BLaER1 treated with 17β-estradiol and CSF1 and Interleukin-3, amounts not matched to agents 10 nM and 100 nM (cell line): ENCODE measurements around the gene SMIM22.

ENCODE experiments used
- H3K27ac ChIP-seq, 11 experiments: shearing (Covaris generic); formaldehyde crosslinking; 2 replicates each; pipeline ENCODE4 v1.8.1; 2022
- H3K27me3 ChIP-seq, 11 experiments: shearing (Covaris generic); formaldehyde crosslinking; 2 replicates each; pipeline ENCODE4 v1.8.1; 2022
- H3K36me3 ChIP-seq, 11 experiments: shearing (Covaris generic); formaldehyde crosslinking; 2 replicates each; pipeline ENCODE4 v1.8.1; 2022
- H3K4me1 ChIP-seq, 10 experiments: shearing (Covaris generic); formaldehyde crosslinking; 2 replicates each; pipeline ENCODE4 v1.8.1; 2022
- H3K4me2 ChIP-seq, 11 experiments: shearing (Covaris generic); formaldehyde crosslinking; 2 replicates each; pipeline ENCODE4 v1.8.1; 2022
- H3K4me3 ChIP-seq, 10 experiments: shearing (Covaris generic); formaldehyde crosslinking; 2 replicates each; pipeline ENCODE4 v1.8.1; 2022
- H3K9ac ChIP-seq, 11 experiments: shearing (Covaris generic); formaldehyde crosslinking; 2 replicates each; pipeline ENCODE4 v1.8.1; 2022
- H3K9me3 ChIP-seq, 11 experiments: shearing (Covaris generic); formaldehyde crosslinking; replicated peaks in 1 of 11; 2 replicates each; pipeline ENCODE4 v1.8.1; 2022
- H4K20me1 ChIP-seq, 11 experiments: shearing (Covaris generic); formaldehyde crosslinking; 2 replicates each; pipeline ENCODE4 v1.8.1; 2022
- Cebpa-rat ChIP-seq, 11 experiments: shearing (Covaris generic); IDR thresholded peaks; 2 replicates each; pipeline ENCODE4 v1.8.1; 2022

The SMIM22 gene

GRCh38 chr16:4795828-4796572 lies 831 bp downstream of the SMIM22 start:
- Histone ChIP-seq H3K9ac (no peak overlapping the region), H3K27ac (no peak overlapping the region), H4K20me1 (peaks cover 0 to 10% (median 0%) of the 10 kb centered on the region in 11 experiments; a peak in 1 of 22 replicates), H3K9me3 (no peaks in the 10 kb centered on the region), H3K4me1 (peaks cover 16 to 52% (median 33%) of the 10 kb centered on the region in 10 experiments), H3K36me3 (peaks cover 7 to 42% (median 26%) of the 10 kb centered on the region in 11 experiments; a peak in 20 of 22 replicates), H3K27me3 (no peaks in the 10 kb centered on the region), H3K4me2 (no peak overlapping the region), H3K4me3 (no peak overlapping the region)
- no peak for TF ChIP-seq Cebpa-rat (IDR thresholded peaks at IDR 0.05)

GRCh38 chr16:4796982-4797804 lies 2.0 kb downstream of the SMIM22 start:
- Histone ChIP-seq H3K9me3 (no peaks in the 10 kb centered on the region), H4K20me1 (peaks cover 0 to 10% (median 0%) of the 10 kb centered on the region in 11 experiments; a peak in 1 of 22 replicates), H3K4me1 (peaks cover 22 to 53% (median 33%) of the 10 kb centered on the region in 10 experiments), H3K4me2 (no peak overlapping the region), H3K9ac (no peak overlapping the region), H3K4me3 (no peak overlapping the region), H3K36me3 (peaks cover 7 to 42% (median 26%) of the 10 kb centered on the region in 11 experiments; a peak in 20 of 22 replicates), H3K27me3 (no peaks in the 10 kb centered on the region), H3K27ac (peak overlapping the region in 6 of 11 experiments; percentile 23 to 89 (median 33); a peak in 9 of 22 replicates)
- no peak for TF ChIP-seq Cebpa-rat (IDR thresholded peaks at IDR 0.05)

GRCh38 chr16:4797805-4798252 lies 2.7 kb downstream of the SMIM22 start:
- TF ChIP-seq Cebpa-rat (IDR thresholded peaks at IDR 0.05), result no peak

GRCh38 chr16:4798456-4798855 lies 3.3 kb downstream of the SMIM22 start:
- no peaks in the 10 kb centered on the region for H3K9me3 ChIP-seq
- no peaks in the 10 kb centered on the region for H3K27me3 ChIP-seq
- no peak overlapping the region for H3K9ac ChIP-seq
- no peak overlapping the region for H3K4me3 ChIP-seq
- H3K27ac ChIP-seq, result peak overlapping the region in 3 of 11 experiments; percentile 83 to 89 (median 89); a peak in 4 of 22 replicates
- H3K4me2 ChIP-seq, result peak overlapping the region in 2 of 11 experiments; percentile 97 to 100; a peak in 2 of 22 replicates
- H3K4me1 ChIP-seq, result peaks cover 27 to 57% (median 38%) of the 10 kb centered on the region in 10 experiments
- peaks cover 7 to 42% (median 26%) of the 10 kb centered on the region in 11 experiments; a peak in 20 of 22 replicates for H3K36me3 ChIP-seq
- TF ChIP-seq Cebpa-rat (IDR thresholded peaks at IDR 0.05), result no peak
- peaks cover 0 to 10% (median 0%) of the 10 kb centered on the region in 11 experiments; a peak in 1 of 22 replicates for H4K20me1 ChIP-seq

More at GRCh38 chr16:4797805-4798252, 2.7 kb downstream of the SMIM22 start:
- peaks cover 22 to 53% (median 33%) of the 10 kb centered on the region in 10 experiments for H3K4me1 ChIP-seq
- H3K27ac ChIP-seq, result peak overlapping the region in 3 of 11 experiments; percentile 28 to 89 (median 34); a peak in 4 of 22 replicates
- H3K9ac ChIP-seq, result no peak overlapping the region
- no peak overlapping the region for H3K4me3 ChIP-seq
- H3K4me2 ChIP-seq, result no peak overlapping the region
- peaks cover 0 to 10% (median 0%) of the 10 kb centered on the region in 11 experiments; a peak in 1 of 22 replicates for H4K20me1 ChIP-seq
- H3K27me3 ChIP-seq, result no peaks in the 10 kb centered on the region
- H3K9me3 ChIP-seq, result no peaks in the 10 kb centered on the region
- H3K36me3 ChIP-seq, result peaks cover 7 to 42% (median 26%) of the 10 kb centered on the region in 11 experiments; a peak in 20 of 22 replicates

DNA sequence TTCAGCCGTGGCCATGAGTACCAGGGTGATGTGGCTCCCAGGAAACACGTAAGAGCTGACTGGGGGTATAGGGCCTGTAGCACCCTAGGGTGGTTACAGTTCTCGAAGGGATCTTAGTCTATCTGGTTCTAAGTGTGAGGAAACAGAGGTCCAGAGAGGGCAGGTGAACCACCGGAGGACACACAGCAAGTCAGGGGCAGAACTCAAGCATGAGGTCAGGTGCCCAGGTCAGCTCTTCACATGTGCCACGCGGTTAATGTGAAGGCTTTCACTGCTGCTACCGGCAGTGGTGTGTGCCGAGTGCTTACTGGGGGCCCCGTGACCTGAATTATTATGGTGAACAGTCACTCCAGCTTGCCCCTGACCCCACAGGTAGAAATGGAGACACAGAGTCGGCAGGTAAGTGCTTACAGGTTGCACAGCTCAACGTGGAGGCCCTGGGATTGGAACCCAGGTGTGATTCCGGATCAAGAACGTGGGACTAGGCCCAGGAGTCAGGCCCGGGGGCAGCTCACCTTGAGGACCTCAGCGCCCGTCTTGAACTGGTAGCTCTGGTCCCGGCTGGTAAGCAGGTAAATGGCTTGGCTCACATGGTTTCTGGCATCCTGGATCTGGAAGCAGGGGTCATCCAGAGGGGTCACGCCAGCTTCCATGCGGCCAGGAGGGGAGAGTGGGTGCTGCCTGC lies 4.1 kb downstream of the SMIM22 start:
- H3K4me3 ChIP-seq, result peak overlapping the region in 5 of 10 experiments; percentile 72 to 97 (median 87); a peak in 6 of 20 replicates
- H3K36me3 ChIP-seq, result peaks cover 12 to 50% (median 33%) of the 10 kb centered on the region in 11 experiments

GRCh38 chr16:4800290-4801041 lies 5.3 kb downstream of the SMIM22 start:
- peak overlapping the region in 10 of 11 experiments; percentile 36 to 89 (median 81); a peak in 21 of 22 replicates for H3K27ac ChIP-seq
- H3K27me3 ChIP-seq, result no peaks in the 10 kb centered on the region
- peaks cover 31 to 64% (median 50%) of the 10 kb centered on the region in 10 experiments for H3K4me1 ChIP-seq
- H3K36me3 ChIP-seq, result peaks cover 24 to 60% (median 45%) of the 10 kb centered on the region in 11 experiments
- H3K4me3 ChIP-seq, result peak overlapping the region; percentile 69 to 97 (median 85)
- peak overlapping the region; percentile 72 to 86 (median 79); a peak in 20 of 22 replicates for H3K9ac ChIP-seq
- no peaks in the 10 kb centered on the region for H3K9me3 ChIP-seq
- peaks cover 0 to 21% (median 5%) of the 10 kb centered on the region in 11 experiments; a peak in 7 of 22 replicates for H4K20me1 ChIP-seq
- H3K4me2 ChIP-seq, result peak overlapping the region; percentile 95 to 100 (median 97)
- TF ChIP-seq Cebpa-rat (IDR thresholded peaks at IDR 0.05), result peak in 5 of 11 experiments; percentile 31 to 84 (median 75); a peak in 9 of 22 replicates

More for the DNA sequence above, 4.1 kb downstream of the SMIM22 start:
- Histone ChIP-seq H3K4me2 (peak overlapping the region in 10 of 11 experiments; percentile 95 to 100 (median 97); a peak in 19 of 22 replicates), H4K20me1 (peaks cover 0 to 19% (median 5%) of the 10 kb centered on the region in 11 experiments; a peak in 7 of 22 replicates), H3K4me1 (peaks cover 31 to 64% (median 46%) of the 10 kb centered on the region in 10 experiments), H3K27ac (peak overlapping the region in 9 of 11 experiments; percentile 62 to 89 (median 81); a peak in 17 of 22 replicates), H3K9me3 (no peaks in the 10 kb centered on the region), H3K27me3 (no peaks in the 10 kb centered on the region), H3K9ac (peak overlapping the region in 8 of 11 experiments; percentile 72 to 86 (median 81); a peak in 16 of 22 replicates)
- no peak for TF ChIP-seq Cebpa-rat (IDR thresholded peaks at IDR 0.05)
